K562 (cell line): ENCODE measurements around the gene ACADVL. TPM values are rescaled to one million over a fixed set of nuclear protein-coding genes. Genes with fewer than 3 reads are reported as not detected.

Experiments used
- ATAC-seq: fragments of 200-7000 bp; cut with Tn5 transposase; 3 replicates; pipeline ENCODE4 v1.9.1; 2020; ENCODE audit warnings: moderate library complexity
- BruUV-seq: library from RNA; stranded (reverse); fragments of 400-500 nt; replicated peaks from 2 replicates; lab custom pipeline; 2021; lab: Mats Ljungman, UMichigan
- CTCF ChIA-PET: fragments of 300-600 bp; formaldehyde crosslinking; extraction: SDS; loops from one replicate; lab custom pipeline; 2021; ENCODE audit warnings: low intra/inter-chr PET ratio; lab: Yijun Ruan, JAX
- POLR2A ChIA-PET: fragments of 300-600, 350-650 bp; sonication (Branson Sonifier 250); formaldehyde crosslinking; extraction: SDS; loops from one replicate; lab custom pipeline; 2021; ENCODE audit warnings: antibody characterized with exemption, inconsistent platforms; lab: Yijun Ruan, JAX
- DNase-seq, 4 experiments: peaks; one replicate each; pipeline versions ENCODE4 v3.0.0 to v3.0.0-alpha.2; 2011 to 2018; ENCODE audit warnings: low spot score in 3 of 4, mixed read lengths in 3 of 4; ENCODE audit errors: extremely low read depth in 1 of 4
- FAIRE-seq: peaks from 2 replicates; lab custom pipeline; 2011; peaks lifted over from hg19 to GRCh38; lab: Jason Lieb, UNC
- H2AFZ ChIP-seq: 2 replicates; pipeline ENCODE4 v1.6.0; 2011; ENCODE audit warnings: low read depth, low read length, control low read depth, inconsistent platforms
- H3K27ac ChIP-seq: fragments of 200-600 bp; 3 replicates; pipeline ENCODE4 v1.8.0; 2011; ENCODE audit warnings: low read depth, mild to moderate bottlenecking, control low read depth, inconsistent platforms, low read length, moderate library complexity, mixed read lengths; ENCODE audit errors: extremely low read depth
- H3K27me3 ChIP-seq, 2 experiments: fragments of 300-600 bp in 1 of 2; 2 replicates in 1 of 2; 3 replicates in 1 of 2; pipeline versions ENCODE4 v1.6.0 to v1.8.0; 2011; ENCODE audit warnings: inconsistent platforms in 2 of 2, low read length in 2 of 2, mild to moderate bottlenecking in 1 of 2, mixed read lengths in 1 of 2, moderate library complexity in 1 of 2; ENCODE audit not compliant: control insufficient read depth in 2 of 2, insufficient read depth in 2 of 2
- H3K36me3 ChIP-seq: fragments of 300-600 bp; 3 replicates; pipeline ENCODE4 v1.8.0; 2011; ENCODE audit warnings: mild to moderate bottlenecking, low read length, inconsistent platforms; ENCODE audit not compliant: control insufficient read depth, insufficient read depth
- H3K4me1 ChIP-seq, 2 experiments: fragments of 200-600 bp in 1 of 2; replicated peaks in 1 of 2; 2 replicates in 1 of 2; 3 replicates in 1 of 2; pipeline versions ENCODE4 v1.5.1 to v1.8.0; 2011; ENCODE audit warnings: inconsistent platforms in 2 of 2, low read length in 2 of 2, mild to moderate bottlenecking in 1 of 2, mixed read lengths in 1 of 2, moderate library complexity in 1 of 2; ENCODE audit not compliant: control insufficient read depth in 2 of 2, insufficient read depth in 2 of 2
- H3K4me2 ChIP-seq: 2 replicates; pipeline ENCODE4 v1.6.1; 2011; ENCODE audit warnings: low read length, control low read depth, inconsistent platforms, mixed read lengths; ENCODE audit not compliant: insufficient read depth
- H3K4me3 ChIP-seq: fragments of 200-600 bp; sonication (generic), shearing (Covaris generic); 2 replicates; pipeline ENCODE4 v1.5.1; 2016; ENCODE audit warnings: control low read depth, inconsistent platforms
- H3K79me2 ChIP-seq: fragments of 200-600 bp; 3 replicates; pipeline ENCODE4 v1.8.0; 2011; ENCODE audit warnings: low read length, inconsistent platforms; ENCODE audit not compliant: control insufficient read depth, insufficient read depth
- H3K9ac ChIP-seq, 2 experiments: 2 replicates each; pipeline versions ENCODE4 v1.6.0 to v1.6.1; 2011; ENCODE audit warnings: low read depth in 2 of 2, low read length in 2 of 2, control low read depth in 1 of 2, inconsistent platforms in 1 of 2, mild to moderate bottlenecking in 1 of 2, mixed read lengths in 1 of 2; ENCODE audit not compliant: insufficient read depth in 1 of 2
- H3K9me1 ChIP-seq: one replicate; pipeline ENCODE4 v1.6.0; 2011; ENCODE audit warnings: inconsistent platforms, mild to moderate bottlenecking, low read length, moderate library complexity; ENCODE audit not compliant: control insufficient read depth, insufficient read depth
- H3K9me3 ChIP-seq: replicated peaks from 2 replicates; pipeline ENCODE4 v1.5.1; 2011; ENCODE audit warnings: low read depth, low read length, inconsistent platforms; ENCODE audit not compliant: control insufficient read depth, insufficient read depth
- H4K20me1 ChIP-seq: replicated peaks from 2 replicates; pipeline ENCODE4 v1.6.1; 2011; ENCODE audit warnings: low read length, inconsistent platforms, mixed read lengths; ENCODE audit not compliant: control insufficient read depth, insufficient read depth
- DMBX1 ChIP-seq: fragments of 250-450 bp; sonication (Bioruptor Pico); IDR thresholded peaks from 2 replicates; pipeline ENCODE4 v1.8.0; 2022; ENCODE audit warnings: inconsistent platforms, mild to moderate bottlenecking, moderate library complexity, borderline replicate concordance
- HDAC8 ChIP-seq: fragments of 450-650 bp; IDR thresholded peaks from 2 replicates; pipeline ENCODE4 v1.6.1; 2016; ENCODE audit warnings: mild to moderate bottlenecking, missing genetic modification characterization, moderate library complexity, missing compliant biosample characterization
- PATZ1 ChIP-seq: fragments of 250-450 bp; sonication (Bioruptor Pico); IDR thresholded peaks from 2 replicates; pipeline ENCODE4 v1.5.0; 2020; ENCODE audit warnings: mild to moderate bottlenecking, borderline replicate concordance
- REST ChIP-seq, 2 experiments: fragments of 450-650 bp; formaldehyde crosslinking in 1 of 2; IDR thresholded peaks; 2 replicates each; pipeline versions ENCODE4 v1.4.0 to v1.6.1; 2014 to 2020; ENCODE audit warnings: mild to moderate bottlenecking in 2 of 2, borderline replicate concordance in 1 of 2, low read depth in 1 of 2
- SAP30 ChIP-seq: fragments of 200-600 bp; sonication (generic); IDR thresholded peaks from 2 replicates; pipeline ENCODE4 v1.6.1; 2012; ENCODE audit warnings: borderline replicate concordance, low read depth, mild to moderate bottlenecking, moderate library complexity, low read length, control low read depth, inconsistent platforms; ENCODE audit not compliant: insufficient read depth, poor library complexity, severe bottlenecking
- YBX1 ChIP-seq: fragments of 450-650 bp; IDR thresholded peaks from 2 replicates; pipeline ENCODE4 v1.7.1; 2016; ENCODE audit warnings: mild to moderate bottlenecking
- ZKSCAN1 ChIP-seq: fragments of 150-350 bp; IDR thresholded peaks from 2 replicates; pipeline ENCODE4 v1.6.1; 2016; ENCODE audit warnings: low read depth, low read length
- ZNF212 ChIP-seq: fragments of 450-650 bp; formaldehyde crosslinking; IDR thresholded peaks from 2 replicates; pipeline ENCODE4 v1.4.0; 2020; ENCODE audit warnings: mild to moderate bottlenecking
- WGBS: fragments of 100-300 bp; shearing (Covaris generic); methylation state at CpG from one replicate; pipeline ENCODE4 v1.1.6; 2016; ENCODE audit warnings: low coverage, mixed read lengths; ENCODE audit not compliant: insufficient coverage; ENCODE audit errors: missing lambda C conversion rate; 5-methylcytosine and 5-hydroxymethylcytosine counted together
- in situ Hi-C: fragments of 300-500 bp; cut with MboI; formaldehyde crosslinking; loops from 4 replicates; pipeline ENCODE4 v1.15.0; 2018; ENCODE audit warnings: inconsistent platforms, mixed read lengths
- intact Hi-C: fragments of 100-400 bp; cut with micrococcal nuclease; formaldehyde crosslinking; loops from 2 replicates; pipeline ENCODE4 v1.14.2; 2022
- polyA plus RNA-seq, 8 experiments: library from polyadenylated mRNA; depleted of rRNA in 4 of 8; stranded (reverse) in 5 of 8; unstranded in 3 of 8; fragments of >200 nt; fragmentation: Nextera tagmentation in 2 of 8; fragmentation: Illumina TruSeq in 1 of 8; extraction: Ambion mirVana in 2 of 8; extraction: Trizol in 1 of 8; gene quantifications; 2 replicates each; pipeline versions ENCODE4 v1.2.1 to v1.2.3, GENCODE V29; 2011 to 2014; ENCODE audit warnings: inconsistent platforms in 1 of 8, missing spikeins in 1 of 8
- total RNA-seq, 7 experiments: library from RNA; depleted of rRNA in 6 of 7; stranded (reverse); fragments of >200 nt in 6 of 7; fragmentation: Illumina TruSeq in 2 of 7; extraction: Trizol in 2 of 7; gene quantifications; 2 replicates each; pipeline versions ENCODE4 v1.2.1 to v1.2.3, GENCODE V29; 2011 to 2021; ENCODE audit warnings: low replicate concordance in 1 of 7
- TF ChIP-seq, protein P1 (sequence below): fragments of 250-450 bp; sonication (Bioruptor Pico); IDR thresholded peaks from 2 replicates; pipeline ENCODE4 v1.8.0; 2021; ENCODE audit warnings: borderline replicate concordance, mild to moderate bottlenecking, moderate library complexity; ENCODE audit not compliant: poor library complexity, severe bottlenecking

Gene ACADVL
- total and polyA plus RNA-seq, 9 of the 15 experiments (the other 6 are each of a cell fraction or from before 2014, with no cell fraction given), result 25.5 to 449 (median 214) TPM

GRCh38 chr17:7184647-7185046 is 35.1 kb upstream of the ACADVL start:
- H3K27ac ChIP-seq, result no peak overlapping the region
- TF ChIP-seq YBX1 (no peak), PATZ1 (CRISPR knock-in tag) (no peak), SAP30 (no peak), REST (IDR thresholded peaks at IDR 0.05; ENCODE audit: borderline replicate concordance) (no peak), REST (CRISPR knock-in tag; IDR thresholded peaks at IDR 0.05; ENCODE audit: low read depth) (no peak), HDAC8 (tag) (no peak), DMBX1 (CRISPR knock-in tag) (no peak), ZKSCAN1 (no peak), ZNF212 (no peak)
- TF ChIP-seq, protein P1, sequence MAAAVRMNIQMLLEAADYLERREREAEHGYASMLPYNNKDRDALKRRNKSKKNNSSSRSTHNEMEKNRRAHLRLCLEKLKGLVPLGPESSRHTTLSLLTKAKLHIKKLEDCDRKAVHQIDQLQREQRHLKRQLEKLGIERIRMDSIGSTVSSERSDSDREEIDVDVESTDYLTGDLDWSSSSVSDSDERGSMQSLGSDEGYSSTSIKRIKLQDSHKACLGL (CRISPR knock-in tag), result no peak

More at GRCh38 chr17:7184647-7185046, 35.1 kb upstream of the ACADVL start:
- Histone ChIP-seq H3K4me1 (peaks cover 0 to 3% of the 10 kb centered on the region in 2 experiments; a peak in 2 of 5 replicates), H3K36me3 (no peaks in the 10 kb centered on the region), H2AFZ (no peak overlapping the region), H3K27me3 (no peaks in the 10 kb centered on the region), H3K4me3 (no peak overlapping the region), H3K9me1 (no peaks in the 10 kb centered on the region), H4K20me1 (no peaks in the 10 kb centered on the region), H3K79me2 (no peaks in the 10 kb centered on the region), H3K9me3 (no peaks in the 10 kb centered on the region), H3K9ac (no peak overlapping the region), H3K4me2 (no peak overlapping the region)
- 45% methylated on average over 4 of the region's 6 CpGs for WGBS
- intact Hi-C loops (no loop called here), in situ Hi-C loops (no loop called here)
- DNase-seq (no peak), ATAC-seq (no peak), FAIRE-seq (no peak)
- CTCF ChIA-PET, result no interaction called here
- BruUV-seq, result no TSS peak
- POLR2A ChIA-PET, result no interaction called here
